HepG2 (cell line): ENCODE results near the gene HHIPL1. TPM values are rescaled to one million over a fixed set of nuclear protein-coding genes. Genes with fewer than 3 reads are reported as not detected.

Experiments used
- ATAC-seq: fragments of 200-7000 bp; cut with Tn5 transposase; 3 replicates; pipeline ENCODE4 v1.9.1; 2020; ENCODE audit warnings: mild to moderate bottlenecking, moderate library complexity
- BruUV-seq: library from RNA; stranded (reverse); fragments of 400-500 nt; replicated peaks from 2 replicates; lab custom pipeline; 2021; lab: Mats Ljungman, UMichigan
- CTCF ChIA-PET: fragments of 300-600 bp; formaldehyde crosslinking; extraction: SDS; loops from one replicate; lab custom pipeline; 2021; ENCODE audit warnings: low total read pairs, inconsistent platforms, low intra/inter-chr PET ratio; lab: Yijun Ruan, JAX
- POLR2A ChIA-PET: fragments of 350-600 bp; sonication (Branson Sonifier 250); formaldehyde crosslinking; loops from one replicate; lab custom pipeline; 2020; ENCODE audit warnings: antibody characterized with exemption, inconsistent platforms; lab: Yijun Ruan, JAX
- DNase-seq: peaks from one replicate; pipeline ENCODE4 v3.0.0-alpha.2; 2015; ENCODE audit warnings: low spot score
- FAIRE-seq: peaks from 3 replicates; lab custom pipeline; 2011; peaks lifted over from hg19 to GRCh38; lab: Jason Lieb, UNC
- H2AFZ ChIP-seq: one replicate; pipeline ENCODE4 v1.6.1; 2011; ENCODE audit warnings: low read length, inconsistent platforms
- H3K27ac ChIP-seq: fragments of 300-600 bp; 3 replicates; pipeline ENCODE4 v1.8.0; 2011; ENCODE audit warnings: mixed run types, mild to moderate bottlenecking, mixed read lengths, low read length, inconsistent platforms; ENCODE audit not compliant: insufficient read depth; ENCODE audit errors: extremely low read length
- H3K27me3 ChIP-seq, 2 experiments: fragments of 200-600 bp in 1 of 2; 2 replicates in 1 of 2; 3 replicates in 1 of 2; pipeline versions ENCODE4 v1.6.0 to v1.8.0; 2011; ENCODE audit warnings: low read length in 2 of 2, mild to moderate bottlenecking in 2 of 2, moderate library complexity in 2 of 2, inconsistent platforms in 1 of 2; ENCODE audit not compliant: insufficient read depth in 2 of 2, control insufficient read depth in 1 of 2
- H3K36me3 ChIP-seq, 2 experiments: fragments of 200-600 bp in 1 of 2; replicated peaks in 1 of 2; 2 replicates in 1 of 2; 3 replicates in 1 of 2; pipeline versions ENCODE4 v1.5.1 to v1.8.0; 2011; ENCODE audit warnings: low read length in 2 of 2, inconsistent platforms in 1 of 2; ENCODE audit not compliant: insufficient read depth in 2 of 2, control insufficient read depth in 1 of 2
- H3K4me1 ChIP-seq: 2 replicates; pipeline ENCODE4 v1.5.1; 2012; ENCODE audit warnings: low read length, inconsistent platforms; ENCODE audit not compliant: insufficient read depth
- H3K4me2 ChIP-seq: 2 replicates; pipeline ENCODE4 v1.6.0; 2011; ENCODE audit warnings: low read depth, low read length, inconsistent platforms
- H3K4me3 ChIP-seq, 3 experiments: fragments of 200-600 bp in 1 of 3; sonication (generic), shearing (Covaris generic) in 1 of 3; replicated peaks in 1 of 3; 2 replicates each; pipeline ENCODE4 v1.5.1; 2011 to 2016; ENCODE audit warnings: low read length in 3 of 3, inconsistent platforms in 2 of 3, low read depth in 2 of 3, mild to moderate bottlenecking in 2 of 3, control low read depth in 1 of 3, mixed read lengths in 1 of 3; ENCODE audit not compliant: insufficient read depth in 1 of 3
- H3K79me2 ChIP-seq: one replicate; pipeline ENCODE4 v1.6.1; 2011; ENCODE audit warnings: low read length, inconsistent platforms; ENCODE audit not compliant: insufficient read depth
- H3K9ac ChIP-seq: 2 replicates; pipeline ENCODE4 v1.6.0; 2011; ENCODE audit warnings: mild to moderate bottlenecking, low read depth, low read length, inconsistent platforms; ENCODE audit not compliant: insufficient read depth
- H3K9me3 ChIP-seq: 2 replicates; pipeline ENCODE4 v1.5.1; 2012; ENCODE audit warnings: mild to moderate bottlenecking, low read length
- H4K20me1 ChIP-seq: 2 replicates; pipeline ENCODE4 v1.6.0; 2011; ENCODE audit warnings: inconsistent platforms, mild to moderate bottlenecking, low read length, moderate library complexity; ENCODE audit not compliant: insufficient read depth
- GATA4 ChIP-seq: sonication (generic); IDR thresholded peaks from 2 replicates; pipeline ENCODE4 v1.6.1; 2016; ENCODE audit warnings: antibody characterized with exemption, low read depth, borderline replicate concordance
- HNRNPH1 ChIP-seq: fragments of 200-400 bp; formaldehyde crosslinking; optimal IDR thresholded peaks from 2 replicates; pipeline ENCODE3; 2017; ENCODE audit warnings: mild to moderate bottlenecking, low read depth, low read length
- KLF13 ChIP-seq: sonication (generic); formaldehyde crosslinking; IDR thresholded peaks from 2 replicates; pipeline ENCODE4 v1.4.0; 2020; ENCODE audit warnings: mild to moderate bottlenecking, missing genetic modification reagents
- KLF9 ChIP-seq: IDR thresholded peaks from 2 replicates; pipeline ENCODE4 v1.6.1; 2016; ENCODE audit warnings: low read depth
- MEF2D ChIP-seq: sonication (generic); formaldehyde crosslinking; IDR thresholded peaks from 2 replicates; pipeline ENCODE4 v1.5.1; 2020; ENCODE audit warnings: mild to moderate bottlenecking, missing genetic modification reagents
- ONECUT2 ChIP-seq: sonication (generic); formaldehyde crosslinking; IDR thresholded peaks from 2 replicates; pipeline ENCODE4 v1.4.0; 2020; ENCODE audit warnings: missing genetic modification reagents
- RFX3 ChIP-seq: IDR thresholded peaks from 2 replicates; pipeline ENCODE4 v1.6.1; 2016; ENCODE audit warnings: missing biosample characterization, missing genetic modification reagents
- SPEN ChIP-seq: sonication (generic); formaldehyde crosslinking; IDR thresholded peaks from 2 replicates; pipeline ENCODE4 v1.5.1; 2020; ENCODE audit warnings: low read depth, mild to moderate bottlenecking, missing genetic modification reagents
- ZNF367 ChIP-seq: sonication (generic); formaldehyde crosslinking; IDR thresholded peaks from 2 replicates; pipeline ENCODE4 v1.4.0; 2020; ENCODE audit warnings: missing genetic modification reagents, borderline replicate concordance
- ZNF569 ChIP-seq: sonication (generic); formaldehyde crosslinking; IDR thresholded peaks from 2 replicates; pipeline ENCODE4 v1.5.0; 2020; ENCODE audit warnings: mild to moderate bottlenecking, missing genetic modification reagents, moderate library complexity, borderline replicate concordance
- WGBS: methylation state at CpG from one replicate; pipeline ENCODE4 v1.1.6; 2017; ENCODE audit warnings: low lambda C conversion rate; 5-methylcytosine and 5-hydroxymethylcytosine counted together
- in situ Hi-C: cut with HindIII; loops from 2 replicates; pipeline ENCODE4 v1.10.0; 2017; ENCODE audit warnings: low pct_unique_long_range_greater_than_20kb; ENCODE audit not compliant: extremely low pct_ligation_motif_present
- intact Hi-C: fragments of 100-400 bp; cut with micrococcal nuclease; formaldehyde crosslinking; loops from one replicate; pipeline ENCODE4 v1.10.0; 2022; ENCODE audit not compliant: unreplicated experiment
- polyA plus RNA-seq, 8 experiments: library from polyadenylated mRNA; depleted of rRNA in 3 of 8; stranded (reverse) in 7 of 8; unstranded in 1 of 8; fragments of >200 nt; fragmentation: Illumina TruSeq in 4 of 8; extraction: Trizol in 4 of 8; gene quantifications; 2 replicates each; pipeline versions ENCODE4 v1.2.1 to v1.2.3, GENCODE V29; 2011 to 2016; ENCODE audit warnings: low read depth in 4 of 8, missing spikeins in 1 of 8, mixed read lengths in 1 of 8; ENCODE audit not compliant: insufficient read depth in 1 of 8
- total RNA-seq, 5 experiments: library from RNA; depleted of rRNA; stranded (reverse); fragments of >200 nt; fragmentation: Illumina TruSeq; extraction: Trizol; gene quantifications; 2 replicates each; pipeline ENCODE4 v1.2.3, GENCODE V29; 2016; ENCODE audit warnings: low read depth in 1 of 5
- TF ChIP-seq, protein P1 (sequence below): sonication (generic); formaldehyde crosslinking; IDR thresholded peaks from 2 replicates; pipeline ENCODE4 v1.4.0; 2020; ENCODE audit warnings: mild to moderate bottlenecking, missing genetic modification reagents
- TF ChIP-seq, protein P2 (sequence below): sonication (generic); formaldehyde crosslinking; conservative IDR thresholded peaks from 2 replicates; pipeline ENCODE4 v1.8.0; 2022; ENCODE audit warnings: low read depth, missing genetic modification reagents
- TF ChIP-seq, protein P3 (sequence below): IDR thresholded peaks from 2 replicates; pipeline ENCODE4 v1.6.1; 2016; ENCODE audit warnings: low read depth, control low read depth

The HHIPL1 gene
- total and polyA plus RNA-seq, 2 of the 13 experiments (the other 11 are each of a cell fraction or from before 2014, with no cell fraction given) = not detected

DNA sequence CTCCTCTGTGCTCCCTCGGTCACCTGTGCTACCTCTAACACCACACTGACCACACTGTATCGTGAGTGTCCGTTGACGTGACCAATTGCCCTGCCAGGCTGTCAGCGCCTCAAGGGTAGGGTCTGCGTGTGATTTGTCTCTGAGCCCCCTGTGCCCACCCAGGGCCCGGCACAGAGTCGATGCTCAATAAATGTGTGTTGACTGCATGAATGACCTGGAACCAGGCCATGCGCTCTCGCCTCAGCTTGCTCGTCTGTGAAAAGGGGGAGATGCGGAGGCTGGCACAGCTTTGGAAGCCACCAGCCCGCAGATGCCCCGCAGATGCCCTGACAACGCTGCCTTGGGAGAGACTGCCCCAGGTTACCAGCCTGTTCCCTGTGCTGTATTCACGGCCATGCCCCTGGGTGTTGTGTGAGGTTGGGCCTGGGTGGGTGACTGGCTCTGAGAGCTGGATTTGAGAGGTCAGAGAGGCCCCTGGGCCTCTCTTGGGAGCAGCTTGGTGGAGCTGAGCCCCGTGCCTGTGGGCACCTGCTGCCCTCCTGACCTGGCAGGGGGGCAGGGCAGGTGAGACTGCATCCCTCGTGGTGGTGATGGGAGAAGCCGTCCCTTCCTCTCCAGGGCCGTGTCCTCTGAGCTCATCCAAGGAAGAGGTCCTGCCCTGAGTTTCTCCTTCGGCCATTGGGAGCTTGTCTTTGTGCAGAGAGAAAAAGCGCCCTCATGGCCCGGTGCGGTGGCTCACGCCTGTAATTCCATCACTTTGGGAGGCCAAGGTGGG is 82.4 kb downstream of the HHIPL1 start:
- no peak overlapping the region for H2AFZ ChIP-seq
- H4K20me1 ChIP-seq = no peaks in the 10 kb centered on the region
- no TSS peak for BruUV-seq
- no peak overlapping the region for H3K4me3 ChIP-seq
- H3K27ac ChIP-seq = no peak overlapping the region
- FAIRE-seq (no peak), ATAC-seq (no peak), DNase-seq (no peak)
- no peak for TF ChIP-seq MEF2D (CRISPR knock-in tag)
- TF ChIP-seq, protein P1, sequence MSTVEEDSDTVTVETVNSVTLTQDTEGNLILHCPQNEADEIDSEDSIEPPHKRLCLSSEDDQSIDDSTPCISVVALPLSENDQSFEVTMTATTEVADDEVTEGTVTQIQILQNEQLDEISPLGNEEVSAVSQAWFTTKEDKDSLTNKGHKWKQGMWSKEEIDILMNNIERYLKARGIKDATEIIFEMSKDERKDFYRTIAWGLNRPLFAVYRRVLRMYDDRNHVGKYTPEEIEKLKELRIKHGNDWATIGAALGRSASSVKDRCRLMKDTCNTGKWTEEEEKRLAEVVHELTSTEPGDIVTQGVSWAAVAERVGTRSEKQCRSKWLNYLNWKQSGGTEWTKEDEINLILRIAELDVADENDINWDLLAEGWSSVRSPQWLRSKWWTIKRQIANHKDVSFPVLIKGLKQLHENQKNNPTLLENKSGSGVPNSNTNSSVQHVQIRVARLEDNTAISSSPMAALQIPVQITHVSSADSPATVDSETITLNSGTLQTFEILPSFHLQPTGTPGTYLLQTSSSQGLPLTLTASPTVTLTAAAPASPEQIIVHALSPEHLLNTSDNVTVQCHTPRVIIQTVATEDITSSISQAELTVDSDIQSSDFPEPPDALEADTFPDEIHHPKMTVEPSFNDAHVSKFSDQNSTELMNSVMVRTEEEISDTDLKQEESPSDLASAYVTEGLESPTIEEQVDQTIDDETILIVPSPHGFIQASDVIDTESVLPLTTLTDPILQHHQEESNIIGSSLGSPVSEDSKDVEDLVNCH = no peak
- TF ChIP-seq RFX3 = no peak
- no peak for TF ChIP-seq GATA4
- no peak for TF ChIP-seq SPEN (CRISPR knock-in tag)
- no peak for TF ChIP-seq KLF9 (CRISPR knock-in tag)
- no peak for TF ChIP-seq KLF13 (CRISPR knock-in tag)
- TF ChIP-seq ONECUT2 (CRISPR knock-in tag) = no peak
- TF ChIP-seq, protein P2, sequence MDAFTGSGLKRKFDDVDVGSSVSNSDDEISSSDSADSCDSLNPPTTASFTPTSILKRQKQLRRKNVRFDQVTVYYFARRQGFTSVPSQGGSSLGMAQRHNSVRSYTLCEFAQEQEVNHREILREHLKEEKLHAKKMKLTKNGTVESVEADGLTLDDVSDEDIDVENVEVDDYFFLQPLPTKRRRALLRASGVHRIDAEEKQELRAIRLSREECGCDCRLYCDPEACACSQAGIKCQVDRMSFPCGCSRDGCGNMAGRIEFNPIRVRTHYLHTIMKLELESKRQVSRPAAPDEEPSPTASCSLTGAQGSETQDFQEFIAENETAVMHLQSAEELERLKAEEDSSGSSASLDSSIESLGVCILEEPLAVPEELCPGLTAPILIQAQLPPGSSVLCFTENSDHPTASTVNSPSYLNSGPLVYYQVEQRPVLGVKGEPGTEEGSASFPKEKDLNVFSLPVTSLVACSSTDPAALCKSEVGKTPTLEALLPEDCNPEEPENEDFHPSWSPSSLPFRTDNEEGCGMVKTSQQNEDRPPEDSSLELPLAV (CRISPR knock-in tag) = no peak
- TF ChIP-seq HNRNPH1 = no peak
- TF ChIP-seq ZNF569 (CRISPR knock-in tag) = no peak
- no peak for TF ChIP-seq ZNF367
- TF ChIP-seq, protein P3, sequence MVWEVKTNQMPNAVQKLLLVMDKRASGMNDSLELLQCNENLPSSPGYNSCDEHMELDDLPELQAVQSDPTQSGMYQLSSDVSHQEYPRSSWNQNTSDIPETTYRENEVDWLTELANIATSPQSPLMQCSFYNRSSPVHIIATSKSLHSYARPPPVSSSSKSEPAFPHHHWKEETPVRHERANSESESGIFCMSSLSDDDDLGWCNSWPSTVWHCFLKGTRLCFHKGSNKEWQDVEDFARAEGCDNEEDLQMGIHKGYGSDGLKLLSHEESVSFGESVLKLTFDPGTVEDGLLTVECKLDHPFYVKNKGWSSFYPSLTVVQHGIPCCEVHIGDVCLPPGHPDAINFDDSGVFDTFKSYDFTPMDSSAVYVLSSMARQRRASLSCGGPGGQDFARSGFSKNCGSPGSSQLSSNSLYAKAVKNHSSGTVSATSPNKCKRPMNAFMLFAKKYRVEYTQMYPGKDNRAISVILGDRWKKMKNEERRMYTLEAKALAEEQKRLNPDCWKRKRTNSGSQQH = no peak
- H3K4me2 ChIP-seq = no peak overlapping the region
- H3K9ac ChIP-seq = no peak overlapping the region
- intact Hi-C loops = no loop called here
- no peaks in the 10 kb centered on the region for H3K9me3 ChIP-seq
- in situ Hi-C loops = no loop called here
- peaks cover 5 to 27% of the 10 kb centered on the region in 2 experiments; a peak in 4 of 5 replicates for H3K27me3 ChIP-seq
- ChIA-PET CTCF (no interaction called here), POLR2A (no interaction called here)
- WGBS = 59% methylated on average over 11 of the region's 25 CpGs
- no peaks in the 10 kb centered on the region for H3K36me3 ChIP-seq
- peaks cover 26% of the 10 kb centered on the region for H3K4me1 ChIP-seq
- no peaks in the 10 kb centered on the region for H3K79me2 ChIP-seq
